WTC11 (cell line): ENCODE results near the gene TGFBR2. TPM values are rescaled to one million over a fixed set of nuclear protein-coding genes. Genes with fewer than 3 reads are reported as not detected.
A peak's percentile ranks its signal among the peaks of the same experiment; 100 is the strongest.

Source experiments
- ATAC-seq: fragments of 200-7000 bp; cut with Tn5 transposase; 2 replicates; pipeline ENCODE4 v1.10.0; 2021; ENCODE audit warnings: mild to moderate bottlenecking, moderate library complexity
- CTCF ChIA-PET: fragments of 300-600 bp; sonication (Branson Sonifier 250); formaldehyde crosslinking; loops from one replicate; lab custom pipeline; 2021; ENCODE audit warnings: antibody characterized with exemption; lab: Charles Lee
- POLR2A ChIA-PET: fragments of 350-600 bp; sonication (Branson Sonifier 250); formaldehyde crosslinking; loops from one replicate; lab custom pipeline; 2021; ENCODE audit warnings: antibody characterized with exemption; lab: Charles Lee
- DNase-seq: peaks from one replicate; pipeline ENCODE4 v3.0.0; 2021; ENCODE audit warnings: low spot score
- H3K27ac Mint-ChIP-seq: 2 replicates; pipeline ENCODE4 v1.8.0; 2021; ENCODE audit warnings: mixed read lengths
- H3K27me3 Mint-ChIP-seq: 2 replicates; pipeline ENCODE4 v1.8.0; 2021; ENCODE audit warnings: low read depth, mild to moderate bottlenecking, moderate library complexity, mixed read lengths
- H3K36me3 Mint-ChIP-seq: 2 replicates; pipeline ENCODE4 v1.8.0; 2021; ENCODE audit warnings: mixed read lengths
- H3K4me1 Mint-ChIP-seq: 2 replicates; pipeline ENCODE4 v1.8.0; 2022; ENCODE audit warnings: mixed read lengths
- H3K4me3 Mint-ChIP-seq: 2 replicates; pipeline ENCODE4 v1.8.0; 2021; ENCODE audit warnings: mild to moderate bottlenecking, moderate library complexity, mixed read lengths
- H3K9me3 Mint-ChIP-seq: 2 replicates; pipeline ENCODE4 v1.8.0; 2021; ENCODE audit warnings: mixed read lengths
- ARID4B ChIP-seq: sonication (generic); formaldehyde crosslinking; IDR thresholded peaks from 2 replicates; pipeline ENCODE4 v1.8.0; 2023; ENCODE audit warnings: missing genetic modification reagents, mild to moderate bottlenecking, borderline replicate concordance
- ATF1 ChIP-seq: sonication (generic); formaldehyde crosslinking; IDR thresholded peaks from 2 replicates; pipeline ENCODE4 v1.8.1; 2023; ENCODE audit warnings: mild to moderate bottlenecking, moderate library complexity, missing genetic modification reagents
- CDX4 ChIP-seq: fragments of 250-450 bp; sonication (Bioruptor Pico); IDR thresholded peaks from 2 replicates; pipeline ENCODE4 v1.9.0; 2021; ENCODE audit warnings: moderate library complexity, mild to moderate bottlenecking, inconsistent platforms, borderline replicate concordance
- FOXK1 ChIP-seq: sonication (generic); formaldehyde crosslinking; IDR thresholded peaks from 2 replicates; pipeline ENCODE4 v1.8.0; 2022; ENCODE audit warnings: mild to moderate bottlenecking, moderate library complexity, missing genetic modification reagents
- JUN ChIP-seq: sonication (generic); formaldehyde crosslinking; IDR thresholded peaks from 2 replicates; pipeline ENCODE4 v1.8.0; 2023; ENCODE audit warnings: mild to moderate bottlenecking, missing genetic modification reagents
- MAX ChIP-seq: sonication (generic); formaldehyde crosslinking; IDR thresholded peaks from 2 replicates; pipeline ENCODE4 v1.8.0; 2022; ENCODE audit warnings: mild to moderate bottlenecking, missing genetic modification reagents
- USF2 ChIP-seq: sonication (generic); formaldehyde crosslinking; IDR thresholded peaks from 2 replicates; pipeline ENCODE4 v1.8.1; 2023; ENCODE audit warnings: mild to moderate bottlenecking, missing genetic modification reagents, moderate library complexity
- ZBTB21 ChIP-seq: sonication (generic); formaldehyde crosslinking; IDR thresholded peaks from 2 replicates; pipeline ENCODE4 v1.8.1; 2023; ENCODE audit warnings: mild to moderate bottlenecking, missing genetic modification reagents, borderline replicate concordance
- ZBTB43 ChIP-seq: sonication (generic); formaldehyde crosslinking; IDR thresholded peaks from 2 replicates; pipeline ENCODE4 v1.8.1; 2023; ENCODE audit warnings: mild to moderate bottlenecking, missing genetic modification reagents
- ZNF121 ChIP-seq: sonication (generic); formaldehyde crosslinking; IDR thresholded peaks from 2 replicates; pipeline ENCODE4 v1.8.0; 2023; ENCODE audit warnings: missing genetic modification reagents
- ZNF512 ChIP-seq: sonication (generic); formaldehyde crosslinking; IDR thresholded peaks from 2 replicates; pipeline ENCODE4 v1.8.1; 2022; ENCODE audit warnings: missing genetic modification reagents, borderline replicate concordance
- total RNA-seq: library from RNA; stranded (reverse); gene quantifications from 3 replicates; pipeline ENCODE4 v1.2.3, GENCODE V29; 2021

The TGFBR2 gene
- total RNA-seq, 1 experiment from 2014 or later = 9.6 TPM

GRCh38 chr3:30658328-30659052 is 52.1 kb downstream of the TGFBR2 start:
- H3K27me3 Mint-ChIP-seq = no peaks in the 10 kb centered on the region
- DNase-seq (no peak), ATAC-seq (0 out of 2 replicates have a peak, but pooled peaks have one; percentile 23)
- H3K4me3 Mint-ChIP-seq = no peak overlapping the region
- POLR2A ChIA-PET = no interaction called here
- peak overlapping the region; percentile 96 for H3K27ac Mint-ChIP-seq
- H3K36me3 Mint-ChIP-seq = peaks cover 37% of the 10 kb centered on the region
- peaks cover 61% of the 10 kb centered on the region for H3K4me1 Mint-ChIP-seq
- TF ChIP-seq ARID4B = no peak
- TF ChIP-seq ATF1 (CRISPR knock-in tag) = no peak
- no peak for TF ChIP-seq ZBTB21 (CRISPR knock-in tag)
- no peak for TF ChIP-seq ZBTB43 (CRISPR knock-in tag)
- no peak for TF ChIP-seq FOXK1 (CRISPR knock-in tag)
- TF ChIP-seq USF2 (CRISPR knock-in tag) = no peak
- no peak for TF ChIP-seq CDX4 (CRISPR knock-in tag)
- no peak for TF ChIP-seq MAX
- TF ChIP-seq ZNF121 = no peak
- TF ChIP-seq JUN (CRISPR knock-in tag) = no peak
- H3K9me3 Mint-ChIP-seq = no peaks in the 10 kb centered on the region
- CTCF ChIA-PET = no interaction called here

- POLR2A ChIA-PET = no interaction called here
- no peak overlapping the region for H3K4me3 Mint-ChIP-seq
- H3K36me3 Mint-ChIP-seq = peaks cover 32% of the 10 kb centered on the region
- no peak for DNase-seq
- H3K27me3 Mint-ChIP-seq = no peaks in the 10 kb centered on the region
- ATAC-seq = peak; percentile 15; the same call in 1 of the 2 replicates
- no peaks in the 10 kb centered on the region for H3K9me3 Mint-ChIP-seq
- peaks cover 71% of the 10 kb centered on the region for H3K4me1 Mint-ChIP-seq
- H3K27ac Mint-ChIP-seq = peak overlapping the region; percentile 96
- CTCF ChIA-PET = no interaction called here
- TF ChIP-seq ZNF512 (CRISPR knock-in tag) = no peak
These were observed 53.1 kb downstream of the TGFBR2 start for GRCh38 chr3:30659270-30660130.
